GM23338 (cell line): ENCODE data around the gene CCNF. TPM values are rescaled to one million over a fixed set of nuclear protein-coding genes. Genes with fewer than 3 reads are reported as not detected.

Experiments used
- ATAC-seq: fragments of 200-7000 bp; cut with Tn5 transposase; 3 replicates; pipeline ENCODE4 v1.9.1; 2020
- DNase-seq: peaks from one replicate; pipeline ENCODE4 v3.0.0-alpha.2; 2015; ENCODE audit warnings: low spot score
- H2AFZ ChIP-seq: fragments of 200-600 bp; sonication (generic); 2 replicates; pipeline ENCODE4 v1.8.0; 2016; ENCODE audit warnings: antibody characterized with exemption, mild to moderate bottlenecking, moderate library complexity
- H3F3A ChIP-seq: fragments of 200-600 bp; sonication (generic); replicated peaks from 2 replicates; pipeline ENCODE4 v1.8.0; 2017; ENCODE audit warnings: antibody characterized with exemption, mixed run types, low read depth
- H3K27ac ChIP-seq: fragments of 200-600 bp; sonication (generic); 2 replicates; pipeline ENCODE4 v1.6.1; 2016; ENCODE audit warnings: low read depth
- H3K27me3 ChIP-seq: fragments of 200-600 bp; sonication (generic); 2 replicates; pipeline ENCODE4 v1.8.0; 2016; ENCODE audit warnings: mild to moderate bottlenecking, mixed run types, moderate library complexity; ENCODE audit not compliant: insufficient read depth
- H3K36me3 ChIP-seq: fragments of 200-600 bp; sonication (generic); 2 replicates; pipeline ENCODE4 v1.8.0; 2016; ENCODE audit warnings: mild to moderate bottlenecking; ENCODE audit not compliant: insufficient read depth
- H3K4me1 ChIP-seq: fragments of 200-600 bp; sonication (generic); 2 replicates; pipeline ENCODE4 v1.8.0; 2016; ENCODE audit warnings: mild to moderate bottlenecking, moderate library complexity; ENCODE audit not compliant: insufficient read depth
- H3K4me2 ChIP-seq: fragments of 200-600 bp; sonication (generic); 2 replicates; pipeline ENCODE4 v1.7.1; 2017; ENCODE audit warnings: mixed run types
- H3K4me3 ChIP-seq: fragments of 200-600 bp; sonication (generic); 2 replicates; pipeline ENCODE4 v1.6.1; 2016; ENCODE audit warnings: mixed run types
- H3K79me2 ChIP-seq: fragments of 200-600 bp; sonication (generic); replicated peaks from 2 replicates; pipeline ENCODE4 v1.8.0; 2017; ENCODE audit warnings: mild to moderate bottlenecking; ENCODE audit not compliant: insufficient read depth
- H3K9me2 ChIP-seq: fragments of 200-600 bp; sonication (generic); 2 replicates; pipeline ENCODE4 v1.8.0; 2017; ENCODE audit not compliant: insufficient read depth
- H4K20me1 ChIP-seq: fragments of 200-600 bp; sonication (generic); replicated peaks from 2 replicates; pipeline ENCODE4 v1.8.0; 2017; ENCODE audit warnings: mild to moderate bottlenecking; ENCODE audit not compliant: insufficient read depth
- H3K27ac Mint-ChIP-seq: 2 replicates; pipeline ENCODE4 v1.8.0; 2020; ENCODE audit warnings: inconsistent platforms, mild to moderate bottlenecking, moderate library complexity, mixed read lengths
- H3K27me3 Mint-ChIP-seq: 3 replicates; pipeline ENCODE4 v1.8.0; 2022; ENCODE audit warnings: low read depth, mild to moderate bottlenecking, moderate library complexity, mixed read lengths, inconsistent platforms; ENCODE audit not compliant: insufficient read depth, poor library complexity
- H3K36me3 Mint-ChIP-seq: 3 replicates; pipeline ENCODE4 v1.8.0; 2021; ENCODE audit warnings: low read depth, mild to moderate bottlenecking, inconsistent platforms, moderate library complexity, mixed read lengths
- H3K4me1 Mint-ChIP-seq: 3 replicates; pipeline ENCODE4 v1.8.0; 2020; ENCODE audit warnings: mild to moderate bottlenecking, inconsistent platforms, mixed read lengths
- H3K4me3 Mint-ChIP-seq: 3 replicates; pipeline ENCODE4 v1.8.0; 2021; ENCODE audit warnings: moderate library complexity, mild to moderate bottlenecking, inconsistent platforms, mixed read lengths
- H3K9me3 Mint-ChIP-seq: 3 replicates; pipeline ENCODE4 v1.8.0; 2020; ENCODE audit warnings: moderate library complexity, mild to moderate bottlenecking, inconsistent platforms, mixed read lengths
- CTCF ChIP-seq, 2 experiments: fragments of 200-600 bp in 1 of 2; sonication (generic) in 1 of 2; conservative IDR thresholded peaks; 2 replicates each; pipeline versions ENCODE4 v1.5.1 to v1.6.1; 2016 to 2017; ENCODE audit warnings: antibody characterized with exemption in 2 of 2, low read depth in 2 of 2, mild to moderate bottlenecking in 2 of 2, moderate library complexity in 1 of 2
- EZH2 ChIP-seq: fragments of 200-600 bp; sonication (generic); IDR thresholded peaks from one replicate; pipeline ENCODE4 v1.8.0; 2017; ENCODE audit warnings: antibody characterized with exemption, mild to moderate bottlenecking, low read depth; ENCODE audit not compliant: unreplicated experiment
- REST ChIP-seq: IDR thresholded peaks from one replicate; pipeline ENCODE4 v1.6.1; 2018; ENCODE audit warnings: antibody characterized with exemption; ENCODE audit not compliant: unreplicated experiment
- polyA plus RNA-seq: library from polyadenylated mRNA; unstranded; fragments of >200 nt; fragmentation: Nextera tagmentation; extraction: Ambion mirVana; gene quantifications from 2 replicates; pipeline ENCODE4 v1.2.1, GENCODE V29; 2016
- total RNA-seq: library from RNA; depleted of rRNA; stranded (reverse); fragments of >200 nt; shearing (Covaris generic); gene quantifications from 2 replicates; pipeline ENCODE4 v1.2.3, GENCODE V29; 2014
- TF ChIP-seq, protein P1 (sequence below): fragments of 250-450 bp; sonication (Bioruptor Pico); IDR thresholded peaks from 2 replicates; pipeline ENCODE4 v1.5.0; 2020; ENCODE audit warnings: mild to moderate bottlenecking, moderate library complexity

CCNF gene
- total and polyA plus RNA-seq, 2 experiments from 2014 or later, result 21.2 to 54.2 TPM

DNA sequence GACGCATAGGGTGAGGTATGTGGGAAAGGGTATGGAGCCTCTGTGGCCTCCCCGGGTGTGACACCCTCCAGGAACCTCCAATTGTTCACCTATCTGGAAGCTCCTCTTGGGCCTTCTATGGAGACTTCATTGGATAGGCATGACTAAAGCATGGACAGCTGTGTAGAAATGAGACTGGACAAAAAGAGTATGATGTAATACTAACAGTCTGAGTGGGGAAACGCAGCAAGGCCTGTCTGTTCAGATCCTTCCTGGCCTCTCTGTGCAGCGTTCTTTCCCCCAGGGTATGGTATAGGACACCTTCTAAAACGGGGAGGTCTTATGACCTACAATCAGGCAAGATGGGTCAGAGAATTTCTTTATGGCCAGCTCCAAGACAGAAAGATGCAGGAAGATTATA, 30.7 kb upstream of the CCNF start:
- H3K4me2 ChIP-seq, result no peak overlapping the region
- Mint-ChIP-seq H3K4me1 (no peaks in the 10 kb centered on the region), H3K27me3 (no peaks in the 10 kb centered on the region), H3K4me3 (no peak overlapping the region), H3K36me3 (no peaks in the 10 kb centered on the region), H3K27ac (no peak overlapping the region), H3K9me3 (peaks cover 2% of the 10 kb centered on the region; the same call in 1 of the 3 replicates)
- H3K79me2 ChIP-seq, result no peaks in the 10 kb centered on the region
- H3K36me3 ChIP-seq, result no peaks in the 10 kb centered on the region
- no peak for TF ChIP-seq REST
- no peak for TF ChIP-seq EZH2
- no peak for TF ChIP-seq CTCF (conservative IDR thresholded peaks at IDR 0.05; ENCODE audit: low read depth in 2 of 2)
- TF ChIP-seq, protein P1, sequence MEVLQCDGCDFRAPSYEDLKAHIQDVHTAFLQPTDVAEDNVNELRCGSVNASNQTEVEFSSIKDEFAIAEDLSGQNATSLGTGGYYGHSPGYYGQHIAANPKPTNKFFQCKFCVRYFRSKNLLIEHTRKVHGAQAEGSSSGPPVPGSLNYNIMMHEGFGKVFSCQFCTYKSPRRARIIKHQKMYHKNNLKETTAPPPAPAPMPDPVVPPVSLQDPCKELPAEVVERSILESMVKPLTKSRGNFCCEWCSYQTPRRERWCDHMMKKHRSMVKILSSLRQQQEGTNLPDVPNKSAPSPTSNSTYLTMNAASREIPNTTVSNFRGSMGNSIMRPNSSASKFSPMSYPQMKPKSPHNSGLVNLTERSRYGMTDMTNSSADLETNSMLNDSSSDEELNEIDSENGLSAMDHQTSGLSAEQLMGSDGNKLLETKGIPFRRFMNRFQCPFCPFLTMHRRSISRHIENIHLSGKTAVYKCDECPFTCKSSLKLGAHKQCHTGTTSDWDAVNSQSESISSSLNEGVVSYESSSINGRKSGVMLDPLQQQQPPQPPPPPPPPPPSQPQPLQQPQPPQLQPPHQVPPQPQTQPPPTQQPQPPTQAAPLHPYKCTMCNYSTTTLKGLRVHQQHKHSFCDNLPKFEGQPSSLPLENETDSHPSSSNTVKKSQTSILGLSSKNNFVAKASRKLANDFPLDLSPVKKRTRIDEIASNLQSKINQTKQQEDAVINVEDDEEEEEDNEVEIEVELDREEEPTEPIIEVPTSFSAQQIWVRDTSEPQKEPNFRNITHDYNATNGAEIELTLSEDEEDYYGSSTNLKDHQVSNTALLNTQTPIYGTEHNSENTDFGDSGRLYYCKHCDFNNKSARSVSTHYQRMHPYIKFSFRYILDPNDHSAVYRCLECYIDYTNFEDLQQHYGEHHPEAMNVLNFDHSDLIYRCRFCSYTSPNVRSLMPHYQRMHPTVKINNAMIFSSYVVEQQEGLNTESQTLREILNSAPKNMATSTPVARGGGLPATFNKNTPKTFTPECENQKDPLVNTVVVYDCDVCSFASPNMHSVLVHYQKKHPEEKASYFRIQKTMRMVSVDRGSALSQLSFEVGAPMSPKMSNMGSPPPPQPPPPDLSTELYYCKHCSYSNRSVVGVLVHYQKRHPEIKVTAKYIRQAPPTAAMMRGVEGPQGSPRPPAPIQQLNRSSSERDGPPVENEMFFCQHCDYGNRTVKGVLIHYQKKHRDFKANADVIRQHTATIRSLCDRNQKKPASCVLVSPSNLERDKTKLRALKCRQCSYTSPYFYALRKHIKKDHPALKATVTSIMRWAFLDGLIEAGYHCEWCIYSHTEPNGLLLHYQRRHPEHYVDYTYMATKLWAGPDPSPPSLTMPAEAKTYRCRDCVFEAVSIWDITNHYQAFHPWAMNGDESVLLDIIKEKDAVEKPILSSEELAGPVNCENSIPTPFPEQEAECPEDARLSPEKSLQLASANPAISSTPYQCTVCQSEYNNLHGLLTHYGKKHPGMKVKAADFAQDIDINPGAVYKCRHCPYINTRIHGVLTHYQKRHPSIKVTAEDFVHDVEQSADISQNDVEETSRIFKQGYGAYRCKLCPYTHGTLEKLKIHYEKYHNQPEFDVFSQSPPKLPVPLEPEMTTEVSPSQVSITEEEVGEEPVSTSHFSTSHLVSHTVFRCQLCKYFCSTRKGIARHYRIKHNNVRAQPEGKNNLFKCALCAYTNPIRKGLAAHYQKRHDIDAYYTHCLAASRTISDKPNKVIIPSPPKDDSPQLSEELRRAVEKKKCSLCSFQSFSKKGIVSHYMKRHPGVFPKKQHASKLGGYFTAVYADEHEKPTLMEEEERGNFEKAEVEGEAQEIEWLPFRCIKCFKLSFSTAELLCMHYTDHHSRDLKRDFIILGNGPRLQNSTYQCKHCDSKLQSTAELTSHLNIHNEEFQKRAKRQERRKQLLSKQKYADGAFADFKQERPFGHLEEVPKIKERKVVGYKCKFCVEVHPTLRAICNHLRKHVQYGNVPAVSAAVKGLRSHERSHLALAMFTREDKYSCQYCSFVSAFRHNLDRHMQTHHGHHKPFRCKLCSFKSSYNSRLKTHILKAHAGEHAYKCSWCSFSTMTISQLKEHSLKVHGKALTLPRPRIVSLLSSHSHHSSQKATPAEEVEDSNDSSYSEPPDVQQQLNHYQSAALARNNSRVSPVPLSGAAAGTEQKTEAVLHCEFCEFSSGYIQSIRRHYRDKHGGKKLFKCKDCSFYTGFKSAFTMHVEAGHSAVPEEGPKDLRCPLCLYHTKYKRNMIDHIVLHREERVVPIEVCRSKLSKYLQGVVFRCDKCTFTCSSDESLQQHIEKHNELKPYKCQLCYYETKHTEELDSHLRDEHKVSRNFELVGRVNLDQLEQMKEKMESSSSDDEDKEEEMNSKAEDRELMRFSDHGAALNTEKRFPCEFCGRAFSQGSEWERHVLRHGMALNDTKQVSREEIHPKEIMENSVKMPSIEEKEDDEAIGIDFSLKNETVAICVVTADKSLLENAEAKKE (CRISPR knock-in tag), result no peak
- H2AFZ ChIP-seq, result no peak overlapping the region
- H3F3A ChIP-seq, result no peaks in the 10 kb centered on the region
- H3K4me3 ChIP-seq, result no peak overlapping the region
- H3K27me3 ChIP-seq, result no peaks in the 10 kb centered on the region
- DNase-seq (no peak), ATAC-seq (no peak)
- H3K4me1 ChIP-seq, result no peaks in the 10 kb centered on the region
- H3K9me2 ChIP-seq, result no peaks in the 10 kb centered on the region
- H4K20me1 ChIP-seq, result no peaks in the 10 kb centered on the region
- H3K27ac ChIP-seq, result no peak overlapping the region
